Upper lobe of left lung (tissue), 6 donors: Measurements from ENCODE around the gene REP15. TPM values are rescaled to one million over a fixed set of nuclear protein-coding genes. Genes with fewer than 3 reads are reported as not detected.

Source experiments
- ATAC-seq, 2 donors: fragments of 200-7000 bp; cut with Tn5 transposase; one replicate each; pipeline ENCODE4 v1.9.1; 2022; ENCODE audit warnings: mild to moderate bottlenecking in 2 of 2, moderate library complexity in 2 of 2; ENCODE audit not compliant: low FRiP score in 2 of 2
- DNase-seq, 2 donors: peaks; one replicate each; pipeline ENCODE4 v3.0.0-alpha.2; 2019 to 2020
- H3K27ac ChIP-seq, 4 donors: fragments of 200-600 bp; sonication (generic); one replicate each; pipeline ENCODE4 v1.5.1; 2016 to 2019
- H3K27me3 ChIP-seq, 4 donors: fragments of 200-600 bp; sonication (generic); one replicate each; pipeline ENCODE4 v1.5.1; 2017 to 2019
- H3K36me3 ChIP-seq, 4 donors: fragments of 200-600 bp; sonication (generic); one replicate each; pipeline ENCODE4 v1.5.1; 2016 to 2019
- H3K4me1 ChIP-seq, 4 donors: fragments of 200-600 bp; sonication (generic); one replicate each; pipeline ENCODE4 v1.5.1; 2018 to 2019
- H3K4me3 ChIP-seq, 4 donors: fragments of 200-600 bp; sonication (generic); one replicate each; pipeline ENCODE4 v1.5.1; 2017 to 2019; ENCODE audit warnings: mild to moderate bottlenecking in 2 of 4, moderate library complexity in 1 of 4
- H3K9me3 ChIP-seq, 4 donors: fragments of 200-600 bp; sonication (generic); one replicate each; pipeline ENCODE4 v1.5.1; 2018 to 2019
- CTCF ChIP-seq, 6 experiments: fragments of 450-650 bp in 4 of 6; fragments of 200-600 bp in 2 of 6; sonication (generic) in 2 of 6; IDR thresholded peaks; one replicate each; pipeline ENCODE4 v1.5.1; 2016 to 2019; ENCODE audit warnings: antibody characterized with exemption in 6 of 6
- EP300 ChIP-seq, 4 donors: sonication (generic); formaldehyde crosslinking; IDR thresholded peaks; one replicate each; pipeline ENCODE4 v1.5.1; 2017; ENCODE audit warnings: antibody characterized with exemption in 4 of 4, control low read depth in 2 of 4
- POLR2A ChIP-seq, 4 donors: fragments of 450-650 bp; IDR thresholded peaks; one replicate each; pipeline ENCODE4 v1.5.1; 2016 to 2017; ENCODE audit warnings: antibody characterized with exemption in 4 of 4, mild to moderate bottlenecking in 2 of 4
- POLR2AphosphoS5 ChIP-seq, 2 donors: sonication (generic); formaldehyde crosslinking; IDR thresholded peaks; one replicate each; pipeline ENCODE4 v1.5.1; 2017; ENCODE audit warnings: antibody characterized with exemption in 2 of 2
- WGBS, 2 donors: methylation state at CpG; one replicate each; pipeline ENCODE4 v1.1.5; 2017 to 2018; 5-methylcytosine and 5-hydroxymethylcytosine counted together
- total RNA-seq, 6 donors: library from RNA; depleted of rRNA in 4 of 6; stranded (reverse); fragments of >200 nt in 4 of 6; gene quantifications; one replicate each; pipeline versions ENCODE4 v1.1.0 to v1.2.1, GENCODE V29; 2016 to 2021
- donor health status: DM: no; HTN: no; CAD: no; lungs with moderate emphysema.
- donor health status: DM: no; HTN: yes; CAD: no; lungs with severe emphysema.

The REP15 gene
- total RNA-seq, 6 donors from 2014 or later = 1.1 to 4.4 (median 3.2) TPM

GRCh38 chr12:27707216-27707615 lies 11.0 kb downstream of the REP15 start:
- Histone ChIP-seq H3K36me3 (no peaks in the 10 kb centered on the region), H3K4me3 (no peak overlapping the region), H3K4me1 (peaks cover 12 to 18% (median 16%) of the 10 kb centered on the region in 4 donors), H3K27ac (no peak overlapping the region), H3K9me3 (no peaks in the 10 kb centered on the region), H3K27me3 (no peaks in the 10 kb centered on the region)
- 66 to 78% methylated on average over 2 of the region's 2 CpGs for WGBS, 2 donors
- DNase-seq (no peak), ATAC-seq (no peak)
- no peak for TF ChIP-seq CTCF (IDR thresholded peaks at IDR 0.05)
- no peak for TF ChIP-seq EP300 (IDR thresholded peaks at IDR 0.05)
- no peak for TF ChIP-seq POLR2AphosphoS5 (IDR thresholded peaks at IDR 0.05)
- TF ChIP-seq POLR2A (IDR thresholded peaks at IDR 0.05) = no peak

- Histone ChIP-seq H3K4me1 (peaks cover 14 to 26% (median 17%) of the 10 kb centered on the region in 4 donors), H3K27me3 (no peaks in the 10 kb centered on the region), H3K27ac (peak overlapping the region in 3 of 4 donors; percentile 84 to 88 (median 86)), H3K36me3 (no peaks in the 10 kb centered on the region), H3K4me3 (peak overlapping the region in 3 of 4 donors; percentile 75 to 97 (median 92)), H3K9me3 (no peaks in the 10 kb centered on the region)
- TF ChIP-seq EP300 (IDR thresholded peaks at IDR 0.05) (no peak), POLR2AphosphoS5 (IDR thresholded peaks at IDR 0.05) (no peak), CTCF (IDR thresholded peaks at IDR 0.05) (no peak), POLR2A (IDR thresholded peaks at IDR 0.05) (no peak)
- 88 to 91% methylated on average over 12 of the region's 12 CpGs for WGBS, 2 donors
- no peak for DNase-seq
- ATAC-seq = no peak
Observed at GRCh38 chr12:27709212-27709931, 13.1 kb downstream of the REP15 start.

- peak in 1 of 2 donors; percentile 48 for DNase-seq
- WGBS, 2 donors = 21 to 25% methylated on average over 24 of the region's 24 CpGs
Observed at GRCh38 chr12:27709932-27710591, 13.8 kb downstream of the REP15 start.

GRCh38 chr12:27710592-27711316 lies 14.5 kb downstream of the REP15 start, which contains the start of gene MRPS35:
TSS of gene MRPS35 (plus strand) at chr12:27710832. CDS start at chr12:27710844, 12 bp downstream.
- DNase-seq (peak; percentile 91 to 98), ATAC-seq (peak; percentile 98 to 99)
- peaks cover 14 to 26% (median 17%) of the 10 kb centered on the region in 4 donors for H3K4me1 ChIP-seq
- peaks cover 0 to 11% (median under 1%) of the 10 kb centered on the region in 4 donors for H3K36me3 ChIP-seq
- H3K4me3 ChIP-seq = peak within 1 kb of the TSS; percentile 75 to 97 (median 92)
- peak in 1 of 6 experiments; percentile 16 for TF ChIP-seq CTCF (IDR thresholded peaks at IDR 0.05)
- no peak for TF ChIP-seq EP300 (IDR thresholded peaks at IDR 0.05)
- peak in 3 of 4 donors; percentile 53 to 82 (median 74) for TF ChIP-seq POLR2A (IDR thresholded peaks at IDR 0.05)
- TF ChIP-seq POLR2AphosphoS5 (IDR thresholded peaks at IDR 0.05) = peak; percentile 90 to 97
- no peaks in the 10 kb centered on the region for H3K27me3 ChIP-seq
- no peaks in the 10 kb centered on the region for H3K9me3 ChIP-seq
- peak within 1 kb of the TSS; percentile 78 to 88 (median 85) for H3K27ac ChIP-seq
- 0 to 2% methylated on average over 24 to 35 of the region's 46 CpGs for WGBS, 2 donors

More at GRCh38 chr12:27709932-27710591, 13.8 kb downstream of the REP15 start:
- H3K4me3 ChIP-seq = peak overlapping the region; percentile 75 to 97 (median 92)
- peaks cover 0 to 4% (median under 1%) of the 10 kb centered on the region in 4 donors for H3K36me3 ChIP-seq
- ATAC-seq = peak; percentile 64 to 67
- H3K27ac ChIP-seq = peak overlapping the region; percentile 78 to 88 (median 85)
- no peaks in the 10 kb centered on the region for H3K27me3 ChIP-seq
- TF ChIP-seq POLR2A (IDR thresholded peaks at IDR 0.05) (no peak), POLR2AphosphoS5 (IDR thresholded peaks at IDR 0.05) (no peak), CTCF (IDR thresholded peaks at IDR 0.05) (no peak), EP300 (IDR thresholded peaks at IDR 0.05) (no peak)
- peaks cover 14 to 26% (median 17%) of the 10 kb centered on the region in 4 donors for H3K4me1 ChIP-seq
- no peaks in the 10 kb centered on the region for H3K9me3 ChIP-seq
